ENCODE measurements around the gene INPP4A. TPM values are rescaled to one million over a fixed set of nuclear protein-coding genes. Genes with fewer than 3 reads are reported as not detected.
A peak's percentile ranks its signal among the peaks of the same experiment; 100 is the strongest.

INPP4A gene
- total RNA-seq, 4 donors from 2014 or later: 30.7 to 58.9 (median 39.4) TPM

GRCh38 chr2:98438190-98439133 is 6.2 kb upstream of the INPP4A start:
- intact Hi-C loops (cut with DNase I): no loop called here

DNA sequence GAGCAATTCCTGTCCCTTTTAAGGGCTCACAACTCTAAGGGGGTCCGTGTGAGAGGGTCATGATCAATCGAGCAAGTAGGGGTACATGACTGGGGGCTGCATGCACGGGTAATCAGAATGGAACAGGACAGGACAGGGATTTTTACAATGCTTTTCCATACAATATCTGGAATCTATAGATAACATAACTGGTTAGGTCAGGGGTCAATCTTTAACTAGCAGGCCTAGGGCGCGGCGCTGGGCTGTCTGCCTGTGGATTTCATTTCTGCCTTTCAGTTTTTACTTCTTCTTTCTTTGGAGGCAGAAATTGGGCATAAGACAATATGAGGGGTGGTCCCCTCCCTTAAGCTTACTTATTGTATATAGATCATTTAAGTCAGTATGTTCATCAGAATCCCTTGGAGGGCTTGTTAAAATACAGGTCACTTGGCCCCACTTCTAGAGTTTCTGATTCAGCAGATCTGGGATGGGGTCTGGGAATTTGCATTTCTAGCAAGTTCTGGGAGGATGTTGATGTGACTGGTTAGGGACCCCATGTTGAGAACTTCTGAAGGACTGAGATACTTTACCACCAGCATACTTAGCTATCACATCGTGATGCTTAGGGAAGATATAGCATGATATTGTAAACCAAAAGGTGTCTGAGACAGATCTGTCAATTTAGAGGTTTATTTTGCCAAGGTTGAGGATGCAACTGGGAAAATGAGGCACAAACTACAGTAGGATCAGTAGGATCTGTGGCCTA is 2.8 kb upstream of the INPP4A start:
- H3K36me3 ChIP-seq: no peaks in the 10 kb centered on the region
- H3K9me3 ChIP-seq: peaks cover 0 to 4% (median 0%) of the 10 kb centered on the region in 4 donors
- no peaks in the 10 kb centered on the region for H3K27me3 ChIP-seq
- intact Hi-C loops (cut with DNase I): loop anchor here (10.0 kb wide), 2 partner anchors 123 to 163 kb away; partner anchors contain the start of genes COA5 and UNC50
- H3K4me1 ChIP-seq: peaks cover 12 to 31% (median 21%) of the 10 kb centered on the region in 4 donors
- no peak for DNase-seq (ENCODE audit: extremely low spot score)
- WGBS: 84% methylated on average over 7 of the region's 7 CpGs
- TF ChIP-seq POLR2A (IDR thresholded peaks at IDR 0.05; ENCODE audit: low read depth) (no peak), POLR2AphosphoS5 (IDR thresholded peaks at IDR 0.05) (no peak), EP300 (IDR thresholded peaks at IDR 0.05) (no peak)
- TF ChIP-seq, protein P1, sequence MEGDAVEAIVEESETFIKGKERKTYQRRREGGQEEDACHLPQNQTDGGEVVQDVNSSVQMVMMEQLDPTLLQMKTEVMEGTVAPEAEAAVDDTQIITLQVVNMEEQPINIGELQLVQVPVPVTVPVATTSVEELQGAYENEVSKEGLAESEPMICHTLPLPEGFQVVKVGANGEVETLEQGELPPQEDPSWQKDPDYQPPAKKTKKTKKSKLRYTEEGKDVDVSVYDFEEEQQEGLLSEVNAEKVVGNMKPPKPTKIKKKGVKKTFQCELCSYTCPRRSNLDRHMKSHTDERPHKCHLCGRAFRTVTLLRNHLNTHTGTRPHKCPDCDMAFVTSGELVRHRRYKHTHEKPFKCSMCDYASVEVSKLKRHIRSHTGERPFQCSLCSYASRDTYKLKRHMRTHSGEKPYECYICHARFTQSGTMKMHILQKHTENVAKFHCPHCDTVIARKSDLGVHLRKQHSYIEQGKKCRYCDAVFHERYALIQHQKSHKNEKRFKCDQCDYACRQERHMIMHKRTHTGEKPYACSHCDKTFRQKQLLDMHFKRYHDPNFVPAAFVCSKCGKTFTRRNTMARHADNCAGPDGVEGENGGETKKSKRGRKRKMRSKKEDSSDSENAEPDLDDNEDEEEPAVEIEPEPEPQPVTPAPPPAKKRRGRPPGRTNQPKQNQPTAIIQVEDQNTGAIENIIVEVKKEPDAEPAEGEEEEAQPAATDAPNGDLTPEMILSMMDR (IDR thresholded peaks at IDR 0.05): no peak
- no peak overlapping the region for H3K27ac ChIP-seq (replicated peaks in 1 of 4)
- H3K4me3 ChIP-seq: no peak overlapping the region

More at GRCh38 chr2:98438190-98439133, 6.2 kb upstream of the INPP4A start:
- Histone ChIP-seq H3K4me3 (no peak overlapping the region), H3K4me1 (peaks cover 0 to 8% (median 0%) of the 10 kb centered on the region in 4 donors), H3K36me3 (no peaks in the 10 kb centered on the region), H3K27ac (replicated peaks in 1 of 4) (no peak overlapping the region), H3K27me3 (no peaks in the 10 kb centered on the region), H3K9me3 (peaks cover 0 to 4% (median 0%) of the 10 kb centered on the region in 4 donors)
- WGBS: 70% methylated on average over 1 of the region's 1 CpG
- TF ChIP-seq, protein P1 (IDR thresholded peaks at IDR 0.05): no peak
- no peak for TF ChIP-seq POLR2A (IDR thresholded peaks at IDR 0.05; ENCODE audit: low read depth)
- no peak for TF ChIP-seq POLR2AphosphoS5 (IDR thresholded peaks at IDR 0.05)
- no peak for TF ChIP-seq EP300 (IDR thresholded peaks at IDR 0.05)
- DNase-seq (ENCODE audit: extremely low spot score): no peak

DNA sequence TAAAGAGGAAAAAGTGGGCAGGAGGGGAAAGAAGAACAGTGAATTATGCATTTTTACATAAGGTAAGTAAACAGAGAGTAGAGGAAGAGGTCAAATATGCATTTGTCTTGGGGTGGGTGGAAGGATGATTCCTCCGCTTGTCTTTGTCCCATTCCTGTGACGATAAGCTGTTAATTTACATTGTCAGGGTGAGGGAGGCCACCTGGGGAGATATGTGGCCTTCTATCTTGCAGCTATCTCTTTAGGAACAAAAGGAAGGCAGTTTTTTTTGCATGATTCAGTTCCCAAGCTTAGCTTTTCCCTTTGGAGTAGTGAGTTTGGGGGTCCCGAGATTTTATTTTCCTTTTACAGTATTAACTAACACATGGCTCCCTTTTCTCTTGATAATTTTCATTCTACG is 2.2 kb upstream of the INPP4A start:
- H3K4me1 ChIP-seq: peaks cover 12 to 37% (median 26%) of the 10 kb centered on the region in 4 donors
- H3K9me3 ChIP-seq: peaks cover 0 to 4% (median 0%) of the 10 kb centered on the region in 4 donors
- TF ChIP-seq EP300 (IDR thresholded peaks at IDR 0.05): no peak
- TF ChIP-seq, protein P1 (IDR thresholded peaks at IDR 0.05): no peak
- no peak for TF ChIP-seq POLR2A (IDR thresholded peaks at IDR 0.05; ENCODE audit: low read depth)
- TF ChIP-seq POLR2AphosphoS5 (IDR thresholded peaks at IDR 0.05): no peak
- no peak overlapping the region for H3K4me3 ChIP-seq
- no peak overlapping the region for H3K27ac ChIP-seq (replicated peaks in 1 of 4)
- H3K27me3 ChIP-seq: no peaks in the 10 kb centered on the region
- WGBS: 71% methylated on average over 4 of the region's 4 CpGs
- no peaks in the 10 kb centered on the region for H3K36me3 ChIP-seq
- intact Hi-C loops (cut with DNase I): loop anchor here (10.0 kb wide), 2 partner anchors 122 to 162 kb away; partner anchors contain the start of genes COA5 and UNC50
- no peak for DNase-seq (ENCODE audit: extremely low spot score)

GRCh38 chr2:98445177-98445682 is 572 bp downstream of the INPP4A start:
- H3K27ac ChIP-seq (replicated peaks in 1 of 4): peak overlapping the region; percentile 82 to 88 (median 83)
- no peaks in the 10 kb centered on the region for H3K9me3 ChIP-seq
- TF ChIP-seq EP300 (IDR thresholded peaks at IDR 0.05) (no peak), POLR2AphosphoS5 (IDR thresholded peaks at IDR 0.05) (no peak), POLR2A (IDR thresholded peaks at IDR 0.05; ENCODE audit: low read depth) (no peak)
- TF ChIP-seq, protein P1 (IDR thresholded peaks at IDR 0.05): no peak
- no peak for DNase-seq (ENCODE audit: extremely low spot score)
- intact Hi-C loops (cut with DNase I): loop anchor here (10.0 kb wide), 2 partner anchors 120 to 160 kb away; partner anchors contain the start of genes COA5 and UNC50
- H3K27me3 ChIP-seq: no peaks in the 10 kb centered on the region
- WGBS: 0% methylated on average over 25 of the region's 34 CpGs
- H3K36me3 ChIP-seq: no peaks in the 10 kb centered on the region
- peaks cover 12 to 49% (median 34%) of the 10 kb centered on the region in 4 donors for H3K4me1 ChIP-seq
- H3K4me3 ChIP-seq: peak overlapping the region; percentile 63 to 91 (median 83)
